Measurements from ENCODE around the gene BCAS3.

BCAS3 gene

GRCh38 chr17:61392679-61393078 lies 715.0 kb downstream of the BCAS3 start:
- no peak for DNase-seq

- DNase-seq = no peak
Observed at GRCh38 chr17:61393550-61393903, 715.9 kb downstream of the BCAS3 start.

- no peak for DNase-seq
Observed at GRCh38 chr17:61393904-61394629, 716.4 kb downstream of the BCAS3 start.

- no peak for DNase-seq
Observed at GRCh38 chr17:61394630-61395408, 717.2 kb downstream of the BCAS3 start.

- DNase-seq = no peak
Observed at GRCh38 chr17:61395409-61395982, 717.8 kb downstream of the BCAS3 start.

GRCh38 chr17:61395983-61396585 lies 718.4 kb downstream of the BCAS3 start:
- DNase-seq = no peak

GRCh38 chr17:61396586-61397085 lies 719.0 kb downstream of the BCAS3 start:
- DNase-seq = no peak

GRCh38 chr17:61397086-61397842 lies 719.6 kb downstream of the BCAS3 start:
- no peak for DNase-seq

- DNase-seq = no peak
Observed at GRCh38 chr17:61398721-61399130, 721.1 kb downstream of the BCAS3 start.

GRCh38 chr17:61399131-61400065 lies 721.7 kb downstream of the BCAS3 start, which contains the start of gene TBX2:
Gene TBX2 (plus strand): TSS chr17:61399843. CDS start chr17:61400177, 334 bp downstream.
- no peak for DNase-seq

- DNase-seq = no peak
Observed at GRCh38 chr17:61400066-61400716, 722.5 kb downstream of the BCAS3 start.

- peak in 2 of 6 experiments; percentile 11 to 24 for DNase-seq
Observed at GRCh38 chr17:61400717-61401388, 723.2 kb downstream of the BCAS3 start.

- DNase-seq = peak in 1 of 6 experiments; percentile 14
Observed at GRCh38 chr17:61401389-61402072, 723.9 kb downstream of the BCAS3 start.

GRCh38 chr17:61402073-61402541 lies 724.5 kb downstream of the BCAS3 start:
- DNase-seq = no peak

- DNase-seq = peak in 2 of 6 experiments; percentile 30 to 67
Observed at GRCh38 chr17:61402978-61403800, 725.5 kb downstream of the BCAS3 start.

GRCh38 chr17:61403801-61404662 lies 726.4 kb downstream of the BCAS3 start:
- DNase-seq = peak in 3 of 6 experiments; percentile 17 to 34 (median 18)

- DNase-seq = peak in 1 of 6 experiments; percentile 43
Observed at GRCh38 chr17:61404663-61404912, 726.9 kb downstream of the BCAS3 start.
